ENCODE data around the gene COL13A1.
A peak's percentile ranks its signal among the peaks of the same experiment; 100 is the strongest.

COL13A1 gene

DNA sequence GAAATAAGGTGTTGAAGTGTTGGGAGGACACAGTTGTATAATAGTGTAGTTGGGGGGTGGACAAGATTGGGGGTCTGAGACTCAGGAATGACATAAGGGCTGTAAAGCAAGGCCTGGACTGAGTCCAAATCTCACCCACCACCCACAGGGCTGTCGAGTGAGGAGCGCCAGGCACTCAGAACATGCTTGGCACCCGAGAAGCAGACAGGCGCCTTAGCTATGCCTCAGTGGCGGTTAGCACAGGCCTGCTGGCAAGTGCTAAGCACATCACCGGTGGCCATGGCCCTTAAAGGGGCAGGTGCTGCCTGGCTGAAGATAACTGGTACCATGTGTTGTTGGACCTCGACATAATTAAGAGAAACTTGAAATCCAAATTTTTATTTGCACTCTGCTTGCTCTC, 90.7 kb downstream of the COL13A1 start:
- DNase-seq: no peak

DNA sequence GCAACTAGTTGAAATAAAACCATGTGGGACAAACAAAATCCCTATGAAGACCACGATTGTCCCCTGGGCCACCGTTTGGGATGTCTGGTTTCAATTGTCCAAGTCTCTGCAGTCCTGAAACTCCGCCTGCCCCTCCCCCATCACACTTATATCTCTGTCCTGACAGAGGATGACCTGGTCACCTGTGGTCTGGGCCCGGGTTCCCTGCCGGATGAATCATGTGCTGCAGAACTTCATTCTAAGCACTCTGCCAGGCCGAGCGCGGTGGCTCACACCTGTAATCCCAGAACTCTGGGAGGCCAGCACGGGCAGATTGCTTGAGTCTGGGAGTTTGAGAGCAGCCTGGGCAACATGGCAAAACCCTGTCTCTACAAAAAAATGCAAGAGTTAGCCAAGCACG, 91.1 kb downstream of the COL13A1 start:
- no peak for DNase-seq

DNA sequence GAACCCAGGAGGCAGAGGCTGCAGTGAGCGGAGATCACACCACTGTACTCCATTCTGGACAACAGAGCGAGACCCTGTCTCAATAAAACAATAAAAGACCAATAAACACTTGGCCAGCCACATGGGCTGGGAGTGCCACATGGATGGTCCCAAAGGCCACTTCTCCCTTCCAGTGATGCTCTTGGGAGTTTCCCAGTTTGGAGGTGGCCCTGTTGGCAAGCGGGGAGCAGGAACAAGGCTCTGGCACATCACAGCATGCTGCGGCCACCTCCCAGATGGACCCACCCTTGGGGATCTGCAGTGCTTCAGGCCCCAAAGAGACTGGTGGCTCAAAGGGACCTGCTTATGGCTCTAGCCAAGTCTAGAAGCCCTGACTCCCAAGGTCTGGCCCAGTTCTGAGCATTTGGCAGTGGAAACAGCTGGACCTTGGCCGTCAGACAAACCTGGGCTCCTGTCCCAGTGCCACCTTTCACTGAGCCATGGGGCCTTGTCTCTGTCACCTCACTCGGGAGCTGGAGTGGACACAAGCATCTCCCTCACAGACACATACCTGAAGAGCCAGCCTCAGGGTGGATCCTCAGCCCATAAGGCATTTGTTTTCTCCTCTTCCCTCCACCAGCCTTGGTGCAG, 91.7 kb downstream of the COL13A1 start:
- DNase-seq: no peak

DNA sequence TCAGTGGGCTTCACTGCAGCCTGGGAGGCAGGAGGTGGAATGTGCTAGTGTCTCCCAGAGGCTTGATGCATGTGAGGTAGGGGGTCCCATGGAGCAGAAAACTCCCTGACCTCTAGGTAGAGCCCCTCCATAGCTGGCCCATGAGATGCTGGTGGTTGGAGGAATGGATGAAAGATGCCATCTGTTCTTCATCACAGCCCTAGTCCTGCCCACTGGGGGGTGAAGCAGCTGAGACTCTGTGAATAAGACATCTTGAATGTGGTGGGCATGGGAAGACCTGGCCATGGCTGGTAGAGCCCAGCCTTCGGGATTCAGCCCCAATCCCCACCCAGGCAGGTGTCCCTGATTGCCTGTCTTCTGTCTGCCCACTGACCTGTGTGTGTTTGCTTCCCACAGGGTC, 92.5 kb downstream of the COL13A1 start:
- peak; percentile 73 for DNase-seq

DNA sequence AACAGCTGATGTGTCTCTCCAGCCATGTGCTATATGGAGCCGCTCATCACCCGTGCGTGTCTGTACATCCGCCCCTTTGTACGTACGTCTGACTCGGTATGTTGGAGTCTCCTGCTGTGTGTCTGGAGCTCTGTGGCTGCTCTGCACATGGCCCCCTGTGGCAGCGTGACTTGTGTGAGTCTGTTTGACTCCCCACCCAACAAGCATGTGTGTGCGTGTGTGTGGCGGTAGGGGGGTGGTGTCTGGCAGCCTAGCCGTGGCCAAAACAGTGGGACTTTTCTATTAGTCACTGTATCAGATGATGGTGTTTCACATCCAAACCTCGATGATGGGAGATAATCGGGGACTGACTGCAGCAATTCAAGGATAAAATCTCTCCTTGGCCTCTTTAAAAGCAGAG, 94.1 kb downstream of the COL13A1 start:
- peak; percentile 31 for DNase-seq

DNA sequence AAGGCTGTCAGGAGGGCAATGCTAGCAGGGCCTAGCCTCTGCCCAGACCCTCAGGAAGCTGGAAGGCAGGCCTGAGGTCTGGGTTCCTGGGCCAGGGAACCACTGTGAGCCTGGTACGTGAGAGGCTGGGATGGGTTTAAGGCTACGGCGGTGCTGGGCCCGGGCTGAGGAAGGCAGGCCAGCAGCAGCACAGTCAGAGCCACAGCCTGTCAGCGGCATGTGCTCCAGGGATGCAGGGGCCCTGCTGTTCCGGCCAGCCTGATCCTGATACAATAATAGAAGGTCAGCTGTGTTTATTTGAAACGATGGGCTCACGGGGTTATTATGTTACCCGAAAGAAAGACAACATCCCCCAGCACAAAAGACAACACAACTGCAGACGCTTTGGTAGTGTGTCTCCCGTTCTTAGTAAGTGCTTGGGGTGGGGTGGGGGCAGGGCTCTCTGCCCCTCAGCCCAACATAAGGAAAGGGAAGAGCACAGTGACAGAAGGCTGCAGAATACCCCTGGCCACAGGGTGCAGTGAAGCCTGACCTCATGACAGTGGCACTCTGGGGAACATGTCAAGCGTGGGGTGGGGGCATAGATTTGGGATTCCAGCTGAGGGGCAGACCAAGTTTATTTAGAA, 95.0 kb downstream of the COL13A1 start:
- DNase-seq: no peak

DNA sequence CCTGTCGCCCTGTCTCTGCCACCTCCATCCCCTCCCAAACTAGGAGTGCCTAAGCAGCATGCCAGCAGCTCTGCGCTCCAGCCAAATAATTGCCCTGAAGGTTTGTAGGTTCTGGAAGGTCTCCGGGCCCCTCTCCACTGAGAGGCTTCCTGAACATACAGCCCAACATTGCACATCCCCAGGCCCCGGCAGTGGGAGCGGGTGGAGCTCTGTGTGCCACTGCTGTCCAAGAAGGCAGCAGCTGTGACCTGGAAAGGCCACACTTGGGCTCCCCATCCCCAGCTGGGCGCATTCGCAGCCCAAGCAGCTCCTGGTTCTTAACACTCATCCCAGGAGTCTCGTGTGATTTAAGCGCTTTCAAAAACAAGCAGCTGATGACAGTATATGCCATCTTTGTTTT, 95.7 kb downstream of the COL13A1 start:
- DNase-seq: no peak

DNA sequence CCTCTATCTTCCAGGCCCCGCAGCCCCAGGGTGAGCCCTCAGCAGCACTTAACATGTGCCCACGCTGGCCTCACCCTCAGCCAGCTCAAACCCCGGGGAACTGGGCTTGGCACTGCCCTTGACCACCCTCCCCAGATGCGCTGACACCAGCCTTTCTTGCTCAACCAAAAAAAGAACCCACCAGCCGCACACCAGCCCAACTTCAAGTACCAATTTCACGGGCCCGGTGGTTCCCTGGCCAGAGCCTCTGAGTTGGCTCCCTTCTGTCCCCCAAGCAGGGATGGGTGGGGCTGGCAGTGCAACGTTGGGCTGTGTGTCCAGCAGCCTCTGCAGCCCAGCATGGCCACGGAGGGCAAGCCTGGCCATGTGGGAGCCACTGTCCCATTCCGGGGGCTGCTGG, 96.3 kb downstream of the COL13A1 start:
- no peak for DNase-seq

DNA sequence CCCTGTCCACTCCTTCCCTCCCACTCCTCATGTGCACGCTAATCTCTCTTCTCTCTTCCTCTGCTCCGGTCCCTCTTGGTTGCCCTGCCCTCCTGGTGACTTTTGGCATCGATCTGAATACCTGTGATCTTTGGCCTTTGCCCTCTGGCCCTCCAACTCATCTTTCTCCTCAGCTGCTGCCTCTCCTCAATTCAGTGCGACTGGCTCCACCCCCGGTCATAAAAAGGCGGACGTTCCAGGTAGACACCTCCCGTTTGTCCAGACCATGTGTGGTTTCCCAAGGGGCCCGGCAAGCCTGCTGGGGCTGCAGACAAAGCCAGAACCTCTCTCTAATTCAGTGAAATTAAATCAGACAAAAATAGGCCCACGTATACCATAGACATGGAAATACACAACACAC, 96.8 kb downstream of the COL13A1 start:
- no peak for DNase-seq

DNA sequence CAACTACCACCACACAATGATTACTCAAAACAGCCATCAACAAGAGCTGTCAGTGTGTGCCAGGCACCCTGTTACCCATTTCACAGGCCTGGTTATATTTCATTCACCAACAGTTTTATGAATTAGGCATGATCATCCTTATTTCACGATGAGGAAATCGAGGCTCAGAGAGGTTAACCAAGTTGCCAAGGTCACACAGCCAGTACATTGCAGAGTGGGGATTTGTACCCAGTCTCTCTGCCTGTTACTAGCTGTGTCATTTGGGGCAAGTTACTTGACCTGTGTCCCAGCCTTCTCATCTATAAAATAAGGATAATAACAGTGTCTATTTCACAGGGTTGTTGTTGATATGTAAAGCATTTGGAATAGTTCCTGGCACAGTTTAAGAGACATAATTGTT, 97.2 kb downstream of the COL13A1 start:
- no peak for DNase-seq

DNA sequence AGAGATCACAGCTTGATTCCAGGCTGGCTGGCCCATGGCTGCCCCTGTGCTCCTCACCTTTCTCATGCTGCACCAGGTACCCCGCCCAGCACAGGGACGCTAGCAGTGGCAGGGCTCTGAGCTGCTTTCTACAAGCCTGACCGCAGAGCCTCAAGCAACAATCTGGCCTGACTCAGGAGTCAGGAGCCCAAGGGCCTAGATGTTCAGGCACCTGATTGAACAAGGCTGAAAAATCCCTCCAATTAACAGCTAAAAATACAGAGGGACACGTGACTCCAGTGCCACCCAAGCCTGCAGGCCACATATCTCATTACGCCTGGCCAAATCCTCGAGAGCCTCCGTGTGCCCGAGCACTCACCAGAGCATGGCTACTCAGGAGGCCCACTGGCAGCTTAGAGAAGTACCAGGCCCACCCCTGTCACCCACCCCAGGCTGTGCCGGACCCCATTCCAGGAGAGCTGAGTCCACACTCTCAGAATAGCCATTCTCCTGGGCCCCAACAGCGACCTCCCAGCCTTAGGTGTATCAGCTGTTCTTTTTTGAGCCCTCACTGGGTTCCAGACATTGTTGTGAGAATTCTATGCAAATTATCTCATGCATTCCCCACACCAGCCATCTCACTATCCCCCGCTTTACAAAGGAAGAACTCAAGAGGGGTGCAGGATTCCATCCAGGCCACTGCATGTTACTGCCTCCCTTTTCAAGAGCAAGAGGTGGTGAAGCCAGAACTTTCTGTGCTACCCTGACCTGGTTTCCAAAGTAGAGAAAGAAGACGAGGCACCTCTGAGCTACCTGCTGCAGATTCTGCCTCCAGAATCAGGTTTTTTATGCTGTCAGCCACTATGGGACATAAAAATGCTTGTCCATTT, 98.3 kb downstream of the COL13A1 start:
- no peak for DNase-seq

DNA sequence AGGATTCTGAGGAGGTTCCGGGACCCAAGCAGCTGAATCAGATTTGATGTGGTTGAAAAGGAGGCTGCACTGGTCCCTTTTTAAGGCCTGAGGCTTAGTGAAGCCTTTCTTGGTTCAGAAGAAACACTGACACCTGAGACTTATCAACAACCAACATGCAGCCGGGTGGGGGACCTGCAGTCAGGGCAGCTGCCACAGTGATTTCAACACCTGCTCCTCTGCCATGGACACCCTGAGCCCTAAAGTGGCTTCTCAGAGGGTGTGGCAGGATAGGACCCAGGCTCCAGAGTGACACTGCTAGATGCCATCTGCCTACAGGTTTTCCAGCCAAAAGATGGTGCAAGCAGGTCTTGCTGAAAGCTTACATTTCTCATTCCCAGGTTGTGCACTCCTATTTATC, 99.3 kb downstream of the COL13A1 start:
- DNase-seq: no peak

DNA sequence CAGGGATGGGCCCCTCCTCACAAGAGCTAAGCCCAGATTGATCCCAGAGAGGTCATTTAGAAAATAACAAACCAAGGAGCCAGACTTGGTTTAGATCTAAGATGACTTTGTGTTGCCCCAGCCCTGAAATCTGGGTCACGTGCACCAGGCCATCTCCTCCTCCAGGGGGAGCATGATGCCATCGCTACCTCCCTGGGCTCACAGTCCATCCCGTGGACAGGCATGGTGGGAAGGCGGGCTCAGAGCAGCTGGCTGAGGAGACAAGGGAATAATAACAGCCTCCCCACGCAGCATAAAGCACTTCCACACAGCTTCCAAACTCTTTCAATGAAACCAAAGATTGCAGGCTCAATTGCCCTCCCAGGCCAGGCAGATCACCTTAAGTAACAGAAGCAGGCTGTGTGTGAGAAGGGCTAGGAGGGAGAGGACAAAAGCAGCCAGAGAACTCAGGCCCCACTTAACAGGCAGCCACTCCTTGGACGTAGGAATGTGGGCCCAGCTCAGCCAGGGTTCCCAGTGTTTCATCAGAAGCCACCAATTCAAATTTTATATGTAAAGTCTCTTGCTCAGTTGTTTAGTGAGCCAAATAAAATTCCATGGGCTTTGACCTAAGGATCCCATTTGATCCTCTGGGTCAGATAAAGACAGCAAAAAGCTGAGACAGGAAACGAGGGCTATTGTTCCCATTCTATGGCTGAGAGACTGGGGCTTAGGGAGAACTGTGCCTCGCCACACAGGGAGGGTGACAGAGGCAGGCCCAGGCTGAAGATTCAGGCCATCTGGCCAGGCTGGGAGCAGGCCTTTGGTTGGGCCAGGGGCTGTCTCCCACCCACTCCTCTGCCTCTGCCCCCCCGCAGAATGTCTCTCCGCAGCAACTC, 100.2 kb downstream of the COL13A1 start:
- DNase-seq: peak; percentile 40

DNA sequence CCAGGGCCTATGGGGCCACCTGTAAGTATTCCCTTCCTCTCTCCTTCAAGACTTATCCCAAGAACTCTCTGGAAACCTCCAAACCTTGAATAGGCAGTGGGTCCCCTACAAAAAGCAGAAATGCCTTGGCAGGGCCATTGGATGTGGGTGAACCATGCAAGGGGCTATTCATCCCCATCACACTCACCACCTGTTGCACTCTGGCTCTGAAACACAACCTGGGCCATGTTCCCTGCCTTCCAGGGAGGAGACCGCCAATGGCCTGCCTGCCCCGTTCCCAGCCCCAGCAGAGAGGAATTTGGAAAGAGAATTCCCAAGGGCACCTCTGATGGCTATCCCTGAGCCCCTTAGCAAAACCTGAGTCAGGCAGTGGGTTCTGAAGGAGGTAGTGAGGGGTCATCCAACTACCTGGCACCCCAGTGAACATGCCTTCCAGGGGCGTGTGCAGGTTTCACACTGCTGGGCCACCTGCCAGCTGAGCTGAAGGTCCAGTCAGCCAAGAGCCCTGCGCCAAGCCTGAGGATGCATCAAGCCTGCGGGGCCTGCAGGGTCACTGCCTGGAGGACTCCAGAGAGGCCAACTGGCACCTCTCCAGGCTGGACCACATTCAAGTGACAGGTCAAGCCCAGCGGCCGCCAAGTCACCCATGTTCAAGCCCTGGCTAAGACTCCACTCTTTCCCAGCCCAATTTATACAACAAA, 101.3 kb downstream of the COL13A1 start:
- no peak for DNase-seq

DNA sequence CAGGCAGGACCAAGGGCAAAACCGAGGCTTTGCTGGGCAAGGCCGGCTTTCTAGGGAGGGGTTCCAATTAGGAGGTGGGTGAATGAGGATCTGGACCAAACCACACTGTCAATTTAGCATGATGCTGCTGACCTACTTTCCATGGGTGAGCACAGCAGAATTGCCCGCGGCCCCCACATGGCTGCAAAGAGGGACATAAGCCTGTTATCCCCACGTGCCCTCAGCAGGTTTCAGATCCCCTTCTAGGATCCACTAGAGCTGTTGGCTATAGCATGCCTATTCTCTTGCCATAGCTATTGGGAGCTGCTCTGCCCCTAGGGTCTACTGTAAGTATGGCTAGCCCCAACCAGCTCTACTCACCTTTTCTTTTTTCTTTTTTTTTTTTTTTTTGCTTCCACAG, 102.8 kb downstream of the COL13A1 start:
- no peak for DNase-seq

DNA sequence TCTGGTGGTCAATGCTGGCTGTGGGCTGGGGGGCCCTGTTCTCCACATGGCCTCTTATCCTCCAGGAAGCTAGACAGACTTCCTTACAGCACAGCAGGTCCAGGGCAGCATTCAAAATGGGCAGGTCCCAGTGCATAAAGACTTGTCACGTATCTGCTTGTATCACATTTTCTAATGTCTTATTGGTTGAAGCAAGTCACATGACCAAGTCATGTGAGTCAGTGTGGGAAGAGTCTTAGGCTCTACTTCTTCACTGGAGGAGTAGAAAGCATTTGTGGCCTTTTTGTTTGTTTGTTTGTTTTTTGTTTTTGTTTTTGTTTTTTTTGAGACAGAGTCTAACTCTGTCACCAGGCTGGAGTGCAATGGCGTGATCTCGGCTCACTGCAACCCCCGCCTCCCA, 104.7 kb downstream of the COL13A1 start:
- DNase-seq: no peak

DNA sequence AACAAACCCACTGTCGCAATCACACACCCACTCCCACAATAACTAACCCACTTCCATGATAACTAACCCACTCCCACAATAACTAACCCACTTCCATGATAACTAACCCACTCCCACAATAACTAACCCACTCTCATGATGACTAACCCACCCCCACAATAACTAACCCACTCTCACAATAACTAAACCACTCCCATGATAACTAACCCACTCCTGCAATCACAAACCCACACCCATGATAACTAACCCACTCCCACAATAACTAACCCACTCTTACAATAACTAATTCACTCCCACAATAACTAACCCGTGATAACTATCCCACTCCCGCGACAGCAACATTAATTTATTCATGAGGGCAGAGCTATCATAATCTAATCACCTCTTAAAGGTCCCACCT, 105.8 kb downstream of the COL13A1 start:
- no peak for DNase-seq

DNA sequence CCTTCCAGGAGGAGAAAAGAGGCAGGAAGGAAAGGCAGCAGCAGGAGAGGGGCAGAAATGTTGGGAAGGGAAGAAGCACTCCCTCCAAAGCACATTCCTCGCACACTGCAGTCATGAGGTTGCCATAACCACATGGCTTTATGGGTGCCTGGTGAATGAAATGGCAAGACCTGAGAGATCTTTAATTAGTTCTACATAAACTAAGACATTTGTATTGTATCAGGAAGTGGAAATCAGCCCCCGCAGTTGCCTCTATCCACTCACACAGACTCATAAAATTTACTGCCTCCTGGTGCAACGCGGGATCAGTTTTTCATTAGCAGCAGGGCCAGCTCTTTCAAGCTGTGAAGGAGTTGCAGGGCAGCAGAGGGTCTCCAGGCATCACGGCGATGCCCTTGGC, 106.4 kb downstream of the COL13A1 start:
- DNase-seq: no peak

DNA sequence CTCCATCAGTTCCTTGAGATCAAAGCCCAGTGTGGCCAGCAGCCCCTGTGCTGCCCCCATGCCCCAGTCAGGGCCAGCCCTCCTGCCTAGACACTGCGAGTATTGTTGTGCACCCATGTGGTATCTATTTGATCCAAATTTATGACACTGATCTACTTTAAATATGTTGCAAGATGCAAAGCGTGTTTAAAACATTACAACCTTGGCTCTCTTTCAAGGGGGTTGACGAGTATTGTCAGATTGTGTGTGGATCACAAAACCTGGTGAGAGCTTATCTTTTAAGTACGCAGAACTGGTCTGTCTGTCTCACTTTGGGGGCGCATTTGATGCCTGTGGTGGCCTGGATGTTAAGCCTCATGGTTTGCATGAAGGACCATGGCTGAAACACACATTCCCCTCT, 108.9 kb downstream of the COL13A1 start:
- DNase-seq: no peak

DNA sequence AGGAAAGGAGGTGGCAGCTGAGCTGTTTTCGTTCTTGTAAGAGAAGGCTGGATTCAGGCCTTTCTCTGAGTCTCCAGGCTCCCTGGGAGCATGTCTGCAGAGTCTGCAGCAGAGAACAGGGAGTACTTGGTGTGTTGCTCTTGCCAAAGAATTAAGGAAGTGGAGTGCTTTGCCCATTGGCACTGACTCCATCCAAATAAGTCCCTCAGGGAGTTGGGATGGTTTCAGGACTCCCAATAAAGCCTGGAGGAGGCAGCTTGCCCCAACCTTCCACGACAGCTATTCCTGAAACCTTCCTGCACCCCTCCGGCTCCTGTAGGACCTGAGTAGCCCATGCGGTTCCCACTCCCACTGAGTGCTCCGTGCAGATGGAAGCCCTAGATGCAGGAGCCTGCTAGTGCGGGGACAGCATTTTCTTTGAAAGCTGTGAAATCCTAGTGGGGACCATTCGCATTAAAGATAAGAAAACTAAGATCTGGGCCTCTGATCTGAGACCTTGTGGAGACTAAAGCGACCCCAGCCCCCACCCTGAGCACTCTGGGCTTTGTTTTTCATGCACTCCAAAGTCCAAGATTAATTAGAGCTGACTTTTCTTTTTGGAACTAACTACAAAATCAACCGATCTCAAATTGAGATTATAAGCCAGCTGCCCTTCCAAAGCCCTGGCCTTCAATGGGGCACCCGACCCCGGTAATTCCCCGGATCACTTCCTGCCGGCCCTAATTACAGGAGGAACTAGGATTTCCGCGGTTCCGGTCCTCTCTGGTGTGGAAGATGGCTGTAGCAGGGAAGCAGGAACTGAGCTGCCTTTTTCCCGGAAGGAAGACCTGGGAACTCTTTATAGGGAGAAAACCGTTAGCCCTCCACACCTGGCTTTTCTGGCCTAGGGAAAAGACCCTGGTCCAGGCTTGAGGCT, 110.2 kb downstream of the COL13A1 start:
- no peak for DNase-seq

DNA sequence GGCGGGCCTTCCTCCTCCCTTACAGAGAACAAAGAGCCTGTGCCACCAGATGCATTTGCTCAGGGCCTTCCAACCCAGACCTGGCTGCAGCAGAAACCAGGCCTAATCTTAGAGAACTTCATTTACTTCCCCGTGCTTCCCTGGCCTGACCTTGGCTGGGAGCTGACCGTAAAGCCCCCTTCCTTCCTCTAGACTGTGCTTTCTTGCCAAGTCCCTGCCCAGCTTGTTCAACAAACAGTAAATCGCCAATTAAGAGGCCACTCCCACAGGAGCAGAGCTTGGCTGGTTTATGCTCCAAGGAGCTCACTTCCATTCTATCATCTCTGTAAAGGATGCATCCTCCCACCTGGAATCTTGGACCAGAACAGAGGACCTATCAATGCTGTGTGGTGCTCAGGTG, 110.9 kb downstream of the COL13A1 start:
- no peak for DNase-seq

All from HCEC 1CT (cell line).